ENCODE results near the gene FAM180A.

GRCh38 chr7:135684136-135684535 lies 64.5 kb downstream of the FAM180A start:
- no peak for TF ChIP-seq YY1 (IDR thresholded peaks at IDR 0.05)
- no peak for TF ChIP-seq CTCF (IDR thresholded peaks at IDR 0.05; ENCODE audit: low read depth, low read length, missing input control)

All from liver (tissue), 2 donors.